PFSK-1 (cell line): ENCODE measurements around the gene ETNK1.

Experiments
- FOXP2 ChIP-seq: optimal IDR thresholded peaks from 2 replicates; pipeline ENCODE3; 2011; ENCODE audit warnings: borderline replicate concordance, control low read depth, inconsistent platforms; ENCODE audit not compliant: insufficient read depth; ENCODE audit errors: extremely low read length, extremely low read depth
- POLR2AphosphoS5 ChIP-seq: IDR thresholded peaks from 2 replicates; pipeline ENCODE4 v1.6.1; 2012; ENCODE audit warnings: low read depth, mild to moderate bottlenecking, control low read depth, low read length, moderate library complexity
- SIN3A ChIP-seq: IDR thresholded peaks from 2 replicates; pipeline ENCODE4 v1.6.1; 2012; ENCODE audit warnings: mild to moderate bottlenecking, low read length, moderate library complexity, borderline replicate concordance; ENCODE audit not compliant: insufficient read depth
- TAF1 ChIP-seq: IDR thresholded peaks from 2 replicates; pipeline ENCODE4 v1.6.1; 2012; ENCODE audit warnings: low read length, control low read depth, borderline replicate concordance; ENCODE audit not compliant: insufficient read depth
- TF ChIP-seq, protein P1 (sequence below), 2 experiments: IDR thresholded peaks; 2 replicates each; pipeline versions ENCODE4 v1.6.1 to v1.8.0; 2011 to 2012; ENCODE audit warnings: low read depth in 2 of 2, low read length in 2 of 2, control low read depth in 1 of 2, inconsistent platforms in 1 of 2, mild to moderate bottlenecking in 1 of 2, moderate library complexity in 1 of 2; ENCODE audit not compliant: insufficient read depth in 1 of 2

Gene ETNK1

DNA sequence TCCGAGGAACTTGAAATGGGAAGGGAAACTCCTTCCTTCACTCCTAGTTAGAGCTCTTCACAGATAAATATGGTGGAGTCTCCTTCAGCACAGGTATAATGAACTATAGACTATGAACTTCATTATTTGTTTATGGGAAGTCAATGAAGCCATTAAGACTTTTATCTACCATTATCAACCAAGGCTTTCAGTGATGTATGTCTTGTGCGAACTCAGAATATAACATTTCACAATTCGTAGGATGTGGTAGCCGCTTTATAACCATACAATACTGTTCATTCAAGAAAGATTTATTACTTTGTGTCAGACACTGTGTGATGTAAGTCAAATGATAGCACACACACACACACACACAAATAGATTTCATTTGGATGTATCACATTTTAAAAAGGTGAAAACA is 24.8 kb upstream of the ETNK1 start:
- no peak for TF ChIP-seq FOXP2
- TF ChIP-seq TAF1: no peak
- no peak for TF ChIP-seq POLR2AphosphoS5
- TF ChIP-seq, protein P1, sequence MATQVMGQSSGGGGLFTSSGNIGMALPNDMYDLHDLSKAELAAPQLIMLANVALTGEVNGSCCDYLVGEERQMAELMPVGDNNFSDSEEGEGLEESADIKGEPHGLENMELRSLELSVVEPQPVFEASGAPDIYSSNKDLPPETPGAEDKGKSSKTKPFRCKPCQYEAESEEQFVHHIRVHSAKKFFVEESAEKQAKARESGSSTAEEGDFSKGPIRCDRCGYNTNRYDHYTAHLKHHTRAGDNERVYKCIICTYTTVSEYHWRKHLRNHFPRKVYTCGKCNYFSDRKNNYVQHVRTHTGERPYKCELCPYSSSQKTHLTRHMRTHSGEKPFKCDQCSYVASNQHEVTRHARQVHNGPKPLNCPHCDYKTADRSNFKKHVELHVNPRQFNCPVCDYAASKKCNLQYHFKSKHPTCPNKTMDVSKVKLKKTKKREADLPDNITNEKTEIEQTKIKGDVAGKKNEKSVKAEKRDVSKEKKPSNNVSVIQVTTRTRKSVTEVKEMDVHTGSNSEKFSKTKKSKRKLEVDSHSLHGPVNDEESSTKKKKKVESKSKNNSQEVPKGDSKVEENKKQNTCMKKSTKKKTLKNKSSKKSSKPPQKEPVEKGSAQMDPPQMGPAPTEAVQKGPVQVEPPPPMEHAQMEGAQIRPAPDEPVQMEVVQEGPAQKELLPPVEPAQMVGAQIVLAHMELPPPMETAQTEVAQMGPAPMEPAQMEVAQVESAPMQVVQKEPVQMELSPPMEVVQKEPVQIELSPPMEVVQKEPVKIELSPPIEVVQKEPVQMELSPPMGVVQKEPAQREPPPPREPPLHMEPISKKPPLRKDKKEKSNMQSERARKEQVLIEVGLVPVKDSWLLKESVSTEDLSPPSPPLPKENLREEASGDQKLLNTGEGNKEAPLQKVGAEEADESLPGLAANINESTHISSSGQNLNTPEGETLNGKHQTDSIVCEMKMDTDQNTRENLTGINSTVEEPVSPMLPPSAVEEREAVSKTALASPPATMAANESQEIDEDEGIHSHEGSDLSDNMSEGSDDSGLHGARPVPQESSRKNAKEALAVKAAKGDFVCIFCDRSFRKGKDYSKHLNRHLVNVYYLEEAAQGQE (IDR thresholded peaks at IDR 0.05; ENCODE audit: insufficient read depth in 1 of 2, low read depth in 2 of 2, low read length in 2 of 2): no peak
- TF ChIP-seq SIN3A: no peak

DNA sequence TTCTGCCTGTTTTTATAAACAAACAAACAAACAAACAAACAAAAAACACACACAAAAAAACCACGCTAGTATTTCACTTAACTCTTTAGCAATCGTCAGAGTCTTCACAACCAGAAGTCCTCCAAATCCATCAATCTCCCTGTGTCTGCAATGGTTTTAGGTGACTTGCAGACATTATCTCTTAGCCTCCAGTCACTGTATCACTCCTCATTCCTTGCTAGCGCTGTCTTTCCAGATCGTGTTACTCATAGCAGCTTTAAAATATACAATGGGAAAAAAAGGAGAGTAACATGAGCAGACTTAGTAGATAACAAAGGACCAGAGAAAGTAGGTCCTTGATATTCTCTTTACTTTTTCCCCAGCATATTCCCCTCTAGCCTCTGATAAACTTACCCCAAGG is 15.5 kb upstream of the ETNK1 start:
- no peak for TF ChIP-seq SIN3A
- TF ChIP-seq, protein P1 (IDR thresholded peaks at IDR 0.05; ENCODE audit: insufficient read depth in 1 of 2, low read depth in 2 of 2, low read length in 2 of 2): no peak
- no peak for TF ChIP-seq TAF1
- TF ChIP-seq FOXP2: no peak

DNA sequence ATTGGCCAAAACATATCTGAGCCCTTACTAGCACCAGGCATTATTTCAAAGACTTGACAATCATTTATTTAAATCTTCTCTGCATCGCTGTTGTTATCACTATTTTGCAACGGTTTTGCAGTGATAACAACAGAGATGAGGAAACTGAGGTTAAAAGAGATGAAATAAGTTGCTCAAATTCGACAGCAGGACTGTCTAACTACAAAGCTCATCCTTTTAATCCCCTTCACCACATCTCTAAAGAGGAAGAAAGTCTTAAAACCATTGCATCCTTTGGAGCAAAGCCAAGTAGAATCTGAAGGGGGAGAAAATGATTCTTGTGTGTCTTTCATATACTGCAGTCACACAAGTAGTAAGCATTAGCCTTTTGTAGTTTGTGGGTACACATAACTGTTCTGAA is 14.8 kb upstream of the ETNK1 start:
- TF ChIP-seq POLR2AphosphoS5 (no peak), SIN3A (no peak), TAF1 (no peak), FOXP2 (no peak)
- TF ChIP-seq, protein P1 (IDR thresholded peaks at IDR 0.05; ENCODE audit: insufficient read depth in 1 of 2, low read depth in 2 of 2, low read length in 2 of 2): no peak

DNA sequence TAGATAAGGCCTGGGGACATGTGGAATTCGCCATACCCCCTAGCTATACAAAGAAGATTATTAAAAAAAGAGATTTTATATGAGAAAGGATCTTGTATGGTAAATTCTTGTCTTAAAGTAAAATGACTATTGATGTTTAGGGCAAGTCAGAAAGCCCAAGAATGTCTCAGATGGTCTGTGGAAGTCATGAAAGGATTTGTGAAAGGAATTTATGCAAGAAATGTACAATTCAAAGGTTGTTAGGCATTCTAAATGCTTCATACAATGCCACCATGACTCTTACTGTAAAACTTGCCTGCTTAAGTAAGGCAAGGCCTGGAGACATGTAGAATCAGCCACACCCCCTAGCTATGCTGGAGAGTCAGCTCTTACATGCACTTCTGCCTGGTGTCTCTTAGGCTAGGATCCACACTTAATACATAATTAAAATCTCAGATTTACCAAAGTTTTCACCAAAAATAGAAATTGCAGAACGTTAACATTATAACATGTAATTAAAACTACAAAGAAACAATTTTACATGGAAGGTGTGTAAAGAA is 8.9 kb upstream of the ETNK1 start:
- TF ChIP-seq POLR2AphosphoS5 (no peak), FOXP2 (no peak), TAF1 (no peak), SIN3A (no peak)
- TF ChIP-seq, protein P1 (IDR thresholded peaks at IDR 0.05; ENCODE audit: insufficient read depth in 1 of 2, low read depth in 2 of 2, low read length in 2 of 2): no peak

DNA sequence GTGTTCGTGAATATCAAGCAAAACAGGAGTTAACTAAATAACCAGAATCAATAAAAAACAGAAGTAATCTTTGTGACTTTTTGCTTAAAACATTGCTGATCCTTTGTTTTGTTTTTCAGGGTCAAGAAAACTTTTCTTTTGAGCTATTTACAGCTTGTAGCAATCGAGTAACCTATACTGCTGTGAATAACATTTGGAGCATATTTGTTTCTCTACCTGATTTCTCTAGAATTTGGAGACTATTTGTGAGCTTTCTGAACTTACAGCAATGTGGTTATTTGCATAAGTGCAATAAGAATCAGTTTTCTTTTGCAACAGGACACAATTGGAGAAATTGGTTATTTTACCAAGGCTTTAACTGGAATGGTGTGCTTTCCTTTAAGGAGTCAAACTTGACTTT is 7.3 kb upstream of the ETNK1 start:
- TF ChIP-seq, protein P1 (IDR thresholded peaks at IDR 0.05; ENCODE audit: insufficient read depth in 1 of 2, low read depth in 2 of 2, low read length in 2 of 2): no peak
- TF ChIP-seq FOXP2 (no peak), SIN3A (no peak), TAF1 (no peak), POLR2AphosphoS5 (no peak)
